Omental fat pad (tissue), 4 donors: Measurements from ENCODE around the gene FHOD3. TPM values are rescaled to one million over a fixed set of nuclear protein-coding genes. Genes with fewer than 3 reads are reported as not detected.

ENCODE experiments used
- ATAC-seq: fragments of 150-250 bp; one replicate; pipeline ENCODE4 v1.9.1; 2016; ENCODE audit warnings: mild to moderate bottlenecking, moderate library complexity; ENCODE audit not compliant: low FRiP score
- DNase-seq: peaks from one replicate; pipeline ENCODE4 v3.0.0-alpha.2; 2019; ENCODE audit warnings: low spot score
- total RNA-seq, 4 donors: library from RNA; depleted of rRNA; stranded (reverse); fragments of >200 nt; gene quantifications; one replicate each; pipeline ENCODE4 v1.1.0, GENCODE V29; 2016
- TF ChIP-seq, protein P1 (sequence below), 3 donors: fragments of 450-650 bp; IDR thresholded peaks; one replicate each; pipeline ENCODE4 v1.5.1; 2016 to 2017; ENCODE audit warnings: antibody characterized with exemption in 3 of 3, mild to moderate bottlenecking in 3 of 3, moderate library complexity in 2 of 3

The FHOD3 gene
- total RNA-seq, 4 donors from 2014 or later, result 0.96 to 3.8 (median 2.3) TPM

DNA sequence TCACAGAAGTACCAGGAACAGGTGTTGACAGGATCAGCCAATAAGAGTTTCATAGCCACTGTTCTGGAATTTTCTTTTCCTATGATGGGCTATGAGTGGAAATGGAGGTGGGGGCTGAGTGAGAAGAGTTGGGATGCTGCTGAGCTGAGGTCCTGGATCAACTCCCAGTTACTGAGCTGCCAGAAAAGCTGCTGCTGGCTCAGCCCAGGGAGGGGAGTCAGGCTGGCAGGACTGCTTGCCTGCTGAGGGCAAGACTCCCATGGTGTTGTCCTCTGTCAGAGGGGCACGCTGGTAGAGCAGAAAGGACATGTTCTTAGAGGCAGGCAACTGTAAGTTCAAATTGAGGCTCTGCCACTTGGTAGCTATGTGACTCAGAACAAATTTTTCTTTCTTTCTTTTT, 519.5 kb downstream of the FHOD3 start:
- no peak for ATAC-seq
- TF ChIP-seq, protein P1, sequence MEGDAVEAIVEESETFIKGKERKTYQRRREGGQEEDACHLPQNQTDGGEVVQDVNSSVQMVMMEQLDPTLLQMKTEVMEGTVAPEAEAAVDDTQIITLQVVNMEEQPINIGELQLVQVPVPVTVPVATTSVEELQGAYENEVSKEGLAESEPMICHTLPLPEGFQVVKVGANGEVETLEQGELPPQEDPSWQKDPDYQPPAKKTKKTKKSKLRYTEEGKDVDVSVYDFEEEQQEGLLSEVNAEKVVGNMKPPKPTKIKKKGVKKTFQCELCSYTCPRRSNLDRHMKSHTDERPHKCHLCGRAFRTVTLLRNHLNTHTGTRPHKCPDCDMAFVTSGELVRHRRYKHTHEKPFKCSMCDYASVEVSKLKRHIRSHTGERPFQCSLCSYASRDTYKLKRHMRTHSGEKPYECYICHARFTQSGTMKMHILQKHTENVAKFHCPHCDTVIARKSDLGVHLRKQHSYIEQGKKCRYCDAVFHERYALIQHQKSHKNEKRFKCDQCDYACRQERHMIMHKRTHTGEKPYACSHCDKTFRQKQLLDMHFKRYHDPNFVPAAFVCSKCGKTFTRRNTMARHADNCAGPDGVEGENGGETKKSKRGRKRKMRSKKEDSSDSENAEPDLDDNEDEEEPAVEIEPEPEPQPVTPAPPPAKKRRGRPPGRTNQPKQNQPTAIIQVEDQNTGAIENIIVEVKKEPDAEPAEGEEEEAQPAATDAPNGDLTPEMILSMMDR (IDR thresholded peaks at IDR 0.05), result no peak
- no peak for DNase-seq

DNA sequence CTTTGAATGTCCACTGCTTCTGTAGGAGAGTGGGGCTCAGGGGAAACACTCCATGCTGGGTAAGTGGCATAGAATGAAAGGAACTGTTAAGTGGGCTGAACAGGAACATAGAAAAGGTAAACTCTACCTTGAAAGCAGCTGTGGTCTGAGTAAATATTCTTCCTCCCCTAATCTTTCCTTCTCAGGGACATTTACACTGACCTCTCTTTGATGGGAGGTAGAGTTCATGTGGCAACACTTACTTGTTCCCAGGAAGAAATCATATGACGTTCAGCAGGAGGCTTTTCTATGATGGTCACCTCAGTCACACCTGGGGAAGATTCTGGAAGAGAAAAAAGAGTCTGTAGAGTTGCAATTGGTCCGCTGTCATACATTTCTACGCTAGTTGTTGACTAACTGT, 521.1 kb downstream of the FHOD3 start:
- no peak for DNase-seq
- ATAC-seq, result no peak
- TF ChIP-seq, protein P1 (IDR thresholded peaks at IDR 0.05), result no peak

DNA sequence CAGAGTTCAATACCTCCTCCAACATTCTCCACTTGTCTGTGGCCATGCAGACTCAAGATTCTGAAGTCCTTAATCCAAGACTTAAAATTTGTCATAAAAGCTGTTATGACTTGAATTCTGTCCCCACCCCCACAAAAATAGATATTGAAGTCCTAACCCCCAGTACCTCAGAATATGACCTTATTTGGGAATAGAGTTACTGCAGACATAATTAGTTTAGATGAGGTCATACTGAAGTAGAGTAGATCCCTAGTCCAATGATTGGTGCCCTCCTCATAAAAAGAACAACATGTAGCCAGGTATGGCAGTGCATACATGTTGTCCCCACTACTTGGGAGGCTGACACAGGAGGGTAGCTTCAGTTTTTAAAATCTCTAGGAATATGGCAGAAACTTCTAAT, 522.1 kb downstream of the FHOD3 start:
- TF ChIP-seq, protein P1 (IDR thresholded peaks at IDR 0.05), result no peak
- DNase-seq (no peak), ATAC-seq (no peak)

DNA sequence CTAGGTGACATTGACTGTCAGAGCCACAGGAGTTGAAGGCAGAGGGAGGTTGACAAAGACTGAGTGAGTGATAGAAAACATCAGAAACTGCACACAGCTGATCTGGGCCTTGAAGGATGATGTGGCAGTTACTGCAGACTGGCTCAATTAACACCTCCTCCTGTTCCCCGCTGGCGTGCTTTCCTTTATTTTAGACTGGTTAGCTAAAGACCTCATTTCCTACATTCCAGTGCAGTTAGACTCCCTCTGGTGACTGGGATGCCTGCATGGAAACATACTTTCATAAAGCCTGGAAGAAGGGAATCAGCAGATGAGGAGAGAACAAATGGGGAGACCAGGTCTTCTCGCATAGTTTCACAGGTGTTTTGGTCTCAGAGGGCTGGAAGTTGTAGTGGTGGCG, 524.2 kb downstream of the FHOD3 start:
- ATAC-seq, result no peak
- TF ChIP-seq, protein P1 (IDR thresholded peaks at IDR 0.05), result no peak
- no peak for DNase-seq

DNA sequence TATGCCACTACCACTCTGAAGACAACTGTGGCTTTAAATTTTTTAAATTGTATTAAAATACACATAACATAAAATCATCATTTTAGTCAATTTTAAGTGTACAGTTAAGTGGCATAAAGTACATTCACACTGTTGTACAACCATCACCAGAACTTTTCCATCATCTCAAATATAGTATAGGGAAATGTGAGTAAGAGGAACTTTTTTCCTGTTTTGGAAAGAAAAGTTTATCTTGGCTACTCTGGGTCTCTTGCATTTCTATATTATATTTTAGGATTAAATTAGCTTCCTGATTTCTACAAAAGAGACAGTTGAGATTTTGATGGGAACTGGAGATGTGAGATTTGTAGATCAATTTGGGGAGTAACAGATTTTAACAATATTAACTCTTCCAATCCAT, 528.0 kb downstream of the FHOD3 start:
- DNase-seq (no peak), ATAC-seq (no peak)
- TF ChIP-seq, protein P1 (IDR thresholded peaks at IDR 0.05), result no peak

DNA sequence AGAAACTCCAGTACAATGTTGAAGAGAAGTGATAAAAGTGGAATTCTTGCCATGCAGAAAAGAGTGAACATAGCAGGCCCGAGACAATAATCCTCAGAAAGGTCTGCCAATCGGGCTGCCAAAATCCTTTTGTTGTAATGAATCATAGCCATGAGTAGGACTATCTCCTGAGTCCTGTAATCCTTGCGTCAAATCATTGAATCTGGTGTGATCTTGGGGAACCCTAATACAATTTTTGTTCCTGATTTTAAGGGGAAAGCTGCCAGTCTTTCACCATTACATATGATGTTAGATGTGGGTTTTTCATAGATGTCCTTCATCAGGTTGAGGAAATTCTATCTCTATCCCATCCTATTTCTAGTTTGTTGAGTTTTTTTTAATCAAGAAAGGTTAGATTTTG, 529.0 kb downstream of the FHOD3 start:
- DNase-seq, result no peak
- TF ChIP-seq, protein P1 (IDR thresholded peaks at IDR 0.05), result no peak
- ATAC-seq, result no peak

DNA sequence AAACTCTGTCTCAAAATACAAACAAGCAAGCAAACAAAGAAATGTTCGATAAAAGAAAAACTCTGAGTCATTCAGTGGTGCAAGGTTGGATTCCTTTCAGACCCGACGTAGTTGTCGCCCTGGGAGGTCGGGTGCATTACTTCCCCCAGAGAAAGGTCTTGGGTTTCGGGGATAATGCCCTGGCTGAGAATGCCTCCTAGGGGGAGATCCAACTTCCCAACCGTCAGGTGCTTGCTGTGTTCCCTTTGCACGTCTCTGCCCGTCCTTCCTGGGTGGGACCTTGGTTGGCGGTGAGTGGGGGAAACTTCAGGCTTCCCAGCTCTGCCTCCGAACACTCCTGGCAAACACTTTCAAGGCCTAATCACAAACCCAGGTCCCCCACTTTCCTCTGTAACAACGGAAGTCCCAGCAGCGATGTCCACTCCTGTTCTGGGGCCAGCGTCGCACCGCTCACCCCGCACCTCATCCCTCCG, 530.7 kb downstream of the FHOD3 start:
- TF ChIP-seq, protein P1 (IDR thresholded peaks at IDR 0.05), result no peak
- DNase-seq (no peak), ATAC-seq (peak; percentile 55)
